Measurements from ENCODE around the gene SLC10A1.
A peak's percentile ranks its signal among the peaks of the same experiment; 100 is the strongest.
"Not testable (repeated sequence)": the region's sequence is repeated elsewhere in the genome, so short reads cannot be mapped to it uniquely, and the experiment has no call there.

Gene SLC10A1

DNA sequence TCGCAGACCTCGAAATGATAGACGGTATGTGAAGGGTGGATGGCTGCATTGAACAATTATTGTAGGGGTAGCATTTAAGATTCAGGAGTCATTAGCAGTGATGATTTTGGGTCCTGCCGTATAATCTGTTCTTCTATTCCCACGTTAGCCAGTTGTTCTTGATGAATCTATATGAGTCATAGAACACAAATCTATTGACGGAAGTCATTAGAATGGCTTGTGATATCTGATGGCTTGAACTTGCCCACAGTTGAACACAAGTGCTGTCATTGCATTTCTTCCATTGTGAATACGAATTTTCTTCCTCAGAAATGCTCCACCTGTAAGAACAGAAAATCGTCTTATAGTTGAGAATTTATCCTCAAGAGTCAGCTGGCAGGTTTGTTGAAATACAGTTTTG is 28.2 kb downstream of the SLC10A1 start:
- no peak for DNase-seq

DNA sequence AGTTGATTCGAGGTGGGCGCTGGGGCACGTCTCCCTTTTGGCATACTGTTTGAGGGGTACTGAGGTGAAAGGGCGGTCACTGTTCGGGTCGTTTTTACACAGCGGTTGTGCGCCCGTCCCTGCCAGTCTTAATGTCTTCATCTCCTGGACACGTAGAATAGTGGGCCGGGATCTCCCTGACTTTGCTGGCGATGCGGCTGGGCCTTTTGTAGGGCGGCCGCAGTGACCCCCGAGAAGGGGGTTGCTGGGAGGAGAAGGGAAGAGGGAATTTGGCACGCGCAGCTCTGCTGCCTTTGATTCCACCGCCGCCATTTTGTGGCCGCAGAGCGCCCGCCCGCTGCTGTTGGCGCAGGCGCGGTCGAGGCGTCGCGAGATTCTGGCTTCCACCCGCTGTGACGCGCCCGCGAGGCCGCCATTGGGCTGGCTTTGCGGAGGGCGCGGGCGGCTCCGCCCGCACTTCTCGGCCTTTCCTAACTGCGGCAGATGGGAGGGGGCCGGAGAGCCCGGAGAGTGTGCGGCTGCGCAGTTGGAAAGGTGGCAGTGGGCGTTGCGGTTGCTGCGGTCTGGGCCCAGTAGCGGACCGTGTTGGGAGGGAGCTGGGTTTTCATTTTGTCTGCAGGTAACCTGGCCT is 29.6 kb downstream of the SLC10A1 start:
- DNase-seq: peak; percentile 92

DNA sequence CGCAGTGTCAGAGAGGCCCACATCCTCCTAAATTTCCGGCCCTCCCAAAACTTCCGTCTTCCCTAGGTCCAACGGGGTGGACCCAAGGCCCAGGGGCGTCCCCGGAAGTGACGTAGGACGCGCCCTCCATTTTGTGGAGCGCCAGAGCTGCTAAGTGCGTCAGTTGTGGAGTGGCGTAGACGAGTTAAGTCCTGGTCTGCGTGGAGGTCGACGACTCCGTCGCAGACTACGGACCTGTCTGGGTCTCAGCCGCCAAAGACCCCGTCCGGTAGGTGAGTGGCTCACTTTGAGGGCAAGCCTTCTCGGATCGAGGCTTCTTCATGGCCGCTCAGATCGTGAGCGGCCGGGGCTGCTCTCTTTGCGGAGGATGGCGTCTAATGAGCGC is 30.1 kb downstream of the SLC10A1 start, which contains the start of gene SRSF5:
Gene SRSF5 (plus strand): TSS at position 159 of the 385 bp plus-strand sequence. CDS start 1,015 bp downstream, outside the sequence.
- peak; percentile 97 for DNase-seq

DNA sequence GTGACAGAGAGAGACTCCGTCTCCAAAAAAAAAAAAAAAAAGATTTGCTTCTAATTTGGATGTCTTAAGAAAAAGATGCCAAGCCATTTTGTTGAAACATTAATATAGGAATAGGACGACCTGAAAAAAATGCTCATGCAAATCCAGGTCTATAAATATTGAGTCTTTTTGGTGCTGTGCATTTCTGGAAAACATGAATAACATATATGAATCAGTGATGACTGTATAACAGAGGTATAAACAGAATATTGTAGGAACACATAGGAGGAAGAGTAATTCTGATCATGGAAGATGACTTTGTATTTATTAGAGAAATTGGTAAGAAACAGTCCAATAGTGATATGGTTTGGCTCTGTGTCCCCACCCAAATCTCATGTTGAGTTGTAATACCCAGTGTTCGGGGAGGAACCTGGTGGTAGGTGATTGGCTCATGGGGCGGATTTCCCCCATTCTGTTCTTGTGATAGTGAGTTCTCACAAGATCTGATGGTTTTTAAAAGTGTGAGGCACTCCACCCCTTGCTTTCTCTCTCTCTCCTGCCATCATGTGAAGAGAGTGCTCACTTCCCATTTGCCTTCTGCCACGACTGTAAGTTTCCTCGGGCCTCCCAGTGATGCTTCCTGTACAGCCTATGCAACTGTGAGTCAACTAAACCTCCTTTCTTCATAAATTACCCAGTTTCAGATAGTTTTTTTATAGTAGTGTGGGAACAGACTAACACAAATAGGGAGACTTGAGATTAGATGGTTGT is 33.1 kb downstream of the SLC10A1 start:
- no peak for DNase-seq

DNA sequence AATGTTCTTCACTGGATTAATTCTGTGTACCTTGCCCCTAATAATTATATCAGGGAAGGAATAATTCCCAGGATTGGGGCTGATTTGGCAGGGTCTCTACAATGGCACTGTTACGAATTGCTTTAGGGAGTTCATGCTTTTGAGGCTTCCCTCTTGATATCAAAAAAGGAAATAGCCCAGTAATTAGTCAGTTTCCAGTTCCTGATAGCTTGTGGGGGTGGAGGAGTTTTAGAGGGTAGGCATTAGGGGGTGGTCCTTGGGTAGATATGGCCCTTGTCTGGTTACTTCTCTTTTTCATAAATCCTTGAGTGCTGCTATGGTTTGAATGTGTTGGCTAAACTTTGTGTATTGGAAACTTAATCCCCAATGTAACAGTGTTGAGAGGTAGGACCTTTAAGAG is 36.2 kb downstream of the SLC10A1 start:
- peak; percentile 33 for DNase-seq

DNA sequence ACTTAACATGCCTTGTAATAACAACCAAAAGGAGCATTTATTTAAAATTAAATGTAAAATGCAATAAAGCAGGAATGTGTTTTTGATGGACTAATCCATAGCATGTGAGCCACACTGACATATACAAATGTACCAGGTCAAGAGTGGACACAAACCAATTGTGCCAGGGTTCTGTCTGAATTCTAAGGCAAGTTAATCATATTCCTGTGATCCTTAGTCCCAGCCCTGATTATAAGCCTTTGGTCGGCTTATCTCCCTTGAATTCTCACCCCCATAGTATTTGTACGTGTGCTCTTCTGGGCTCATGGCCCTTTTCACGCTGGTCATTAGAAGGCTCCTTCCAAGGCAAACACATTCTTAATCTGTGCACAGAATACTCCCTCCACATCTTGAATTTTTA is 40.7 kb downstream of the SLC10A1 start:
- DNase-seq: no peak

DNA sequence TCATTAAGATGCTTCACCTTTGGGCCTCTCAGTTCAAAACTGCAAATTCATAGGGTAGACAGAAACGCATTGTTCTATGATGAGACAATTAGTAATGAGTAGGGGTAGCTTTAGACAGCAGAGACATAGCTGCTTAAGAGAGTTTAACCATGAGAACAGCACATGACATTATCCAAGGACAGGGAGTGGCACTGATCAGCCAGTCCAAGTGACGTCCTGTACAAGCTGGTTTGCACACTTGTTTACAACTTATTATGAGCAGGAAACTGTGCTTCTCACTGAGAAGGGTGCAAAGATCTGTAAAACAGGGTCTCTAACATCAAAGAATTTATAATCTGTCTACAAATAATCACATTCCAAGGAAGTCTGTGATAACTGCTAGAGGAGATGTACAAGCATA is 41.3 kb downstream of the SLC10A1 start:
- DNase-seq: no peak

DNA sequence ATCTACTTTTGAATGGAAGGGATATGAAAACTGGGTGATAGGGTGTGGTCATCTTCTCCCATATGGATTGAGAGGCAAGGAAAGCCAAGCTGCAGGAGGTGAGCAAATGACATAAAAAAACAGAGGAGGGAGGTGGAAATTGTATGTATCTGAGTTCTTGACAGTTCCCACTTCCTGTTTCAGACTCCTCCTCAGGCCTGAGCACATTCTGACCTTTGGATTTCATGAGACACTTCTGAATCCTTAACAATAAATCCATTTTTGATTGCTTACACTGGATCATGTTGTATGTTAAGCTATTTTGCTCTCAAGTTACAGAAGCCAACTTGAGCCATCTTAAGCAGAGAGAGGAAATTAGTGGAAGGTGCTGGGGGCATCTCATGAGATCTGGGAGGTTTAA is 41.7 kb downstream of the SLC10A1 start:
- no peak for DNase-seq

DNA sequence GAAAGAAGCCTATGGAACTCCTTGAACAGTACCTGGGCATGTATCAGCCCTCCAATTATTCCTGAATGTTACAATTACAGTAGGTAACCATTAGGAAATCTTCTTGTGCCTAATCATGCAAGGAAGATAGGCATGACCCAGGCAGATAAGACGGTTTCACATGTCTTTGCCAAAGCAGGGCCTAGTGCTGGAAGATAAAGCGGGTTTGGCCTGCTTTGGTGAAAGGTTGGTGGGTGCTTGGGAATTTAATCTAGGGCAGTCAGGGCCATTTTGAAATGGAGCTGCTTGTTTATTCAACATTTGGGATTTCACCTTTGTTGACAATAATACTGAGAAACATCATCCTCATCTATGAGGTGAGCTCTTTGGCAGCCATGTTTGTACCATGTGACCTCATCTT is 42.6 kb downstream of the SLC10A1 start:
- no peak for DNase-seq

DNA sequence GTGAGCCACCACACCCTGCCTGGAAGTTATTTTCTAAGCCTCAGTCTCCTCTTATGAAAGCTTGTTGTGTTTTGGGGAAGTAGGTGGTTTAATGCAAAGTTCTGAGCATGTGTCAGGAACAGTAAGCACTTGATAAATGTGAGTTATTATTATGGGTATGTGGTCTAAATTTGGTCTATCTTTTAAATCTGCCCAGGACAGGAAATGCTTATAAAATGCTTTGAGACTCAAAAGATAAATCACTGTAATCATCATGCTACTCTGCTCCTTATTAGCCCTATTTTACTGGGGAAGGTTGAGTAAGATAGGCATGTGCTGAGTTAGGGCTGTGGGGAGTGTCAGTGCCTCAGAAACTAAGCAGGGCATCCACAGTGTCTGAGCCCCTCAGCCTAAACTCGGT is 43.2 kb downstream of the SLC10A1 start:
- no peak for DNase-seq

DNA sequence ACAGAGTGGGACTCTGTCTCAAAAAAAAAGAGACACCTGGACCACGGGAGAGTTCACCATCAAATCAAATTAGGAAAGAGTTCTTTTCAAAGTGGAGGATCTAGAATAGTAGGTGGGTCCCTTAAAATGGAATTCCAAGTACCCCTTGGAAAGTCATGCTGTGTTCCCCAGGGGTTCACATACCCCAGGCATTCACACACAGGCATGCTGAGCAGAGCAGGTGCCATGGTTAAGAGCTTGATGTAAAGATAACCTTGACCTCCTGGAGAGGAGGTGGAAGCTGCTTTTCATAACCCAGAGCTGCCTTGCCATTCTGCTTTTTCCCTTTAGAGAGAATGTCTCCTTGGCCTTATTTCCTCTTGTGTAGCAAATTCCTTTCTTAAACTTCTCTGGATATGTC is 44.3 kb downstream of the SLC10A1 start:
- DNase-seq: no peak

DNA sequence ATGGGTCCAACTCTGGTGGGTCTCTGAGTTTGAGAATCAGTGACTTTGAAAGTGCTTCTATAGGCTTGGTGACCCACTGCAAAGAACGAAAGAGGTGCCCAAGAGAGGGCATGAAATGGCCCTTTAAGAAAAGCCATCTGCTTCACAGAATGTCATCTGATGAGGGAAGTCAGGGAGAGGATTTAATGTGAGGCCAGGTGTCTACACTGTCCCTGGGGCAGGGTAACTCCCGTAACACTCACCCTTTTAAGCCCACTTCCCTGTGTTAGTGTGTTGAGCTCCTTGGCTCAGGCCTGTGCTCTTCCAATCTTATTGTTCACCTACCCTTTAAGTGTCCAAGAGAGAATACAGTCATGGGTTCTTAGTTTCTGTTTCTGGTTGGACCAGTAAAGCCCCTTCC is 46.5 kb downstream of the SLC10A1 start:
- no peak for DNase-seq

DNA sequence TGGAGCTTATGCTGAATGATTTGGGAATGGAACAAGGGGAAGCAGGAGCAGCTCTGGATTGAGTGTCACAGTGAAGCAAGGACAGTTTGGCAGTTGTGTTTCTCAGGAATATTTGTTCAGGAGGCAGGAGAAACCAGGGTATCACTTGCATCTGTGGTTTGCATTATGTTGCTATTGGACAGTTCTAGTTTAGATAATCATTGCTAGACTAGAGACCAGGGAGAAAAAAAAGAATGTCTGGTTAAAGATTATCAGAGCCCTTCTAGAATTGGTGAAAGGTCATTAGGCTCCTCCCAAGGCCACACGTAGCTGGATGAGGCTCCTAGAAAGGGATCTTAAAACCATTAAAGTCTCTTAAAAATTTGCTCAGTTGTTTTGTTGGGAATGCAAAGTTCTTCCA is 47.1 kb downstream of the SLC10A1 start:
- no peak for DNase-seq

DNA sequence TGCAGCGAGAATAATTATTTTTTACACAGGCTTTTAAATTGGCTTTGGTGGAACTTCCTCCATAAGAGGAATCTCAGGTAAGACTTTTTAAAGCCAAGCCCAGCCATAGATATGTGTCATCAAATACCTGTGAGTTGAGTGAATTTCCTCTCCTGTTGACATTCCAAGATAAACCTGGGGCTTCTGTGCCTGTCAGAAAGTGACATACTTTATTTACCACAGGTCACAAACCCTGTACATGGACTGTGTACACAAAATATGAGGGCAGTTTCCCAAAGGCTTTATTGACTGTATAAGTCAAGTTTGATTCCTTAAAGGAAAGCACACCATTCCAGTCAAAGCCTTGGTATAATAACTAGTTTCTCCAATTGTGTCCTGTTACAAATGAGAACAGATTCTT is 56.0 kb downstream of the SLC10A1 start:
- DNase-seq: no peak

DNA sequence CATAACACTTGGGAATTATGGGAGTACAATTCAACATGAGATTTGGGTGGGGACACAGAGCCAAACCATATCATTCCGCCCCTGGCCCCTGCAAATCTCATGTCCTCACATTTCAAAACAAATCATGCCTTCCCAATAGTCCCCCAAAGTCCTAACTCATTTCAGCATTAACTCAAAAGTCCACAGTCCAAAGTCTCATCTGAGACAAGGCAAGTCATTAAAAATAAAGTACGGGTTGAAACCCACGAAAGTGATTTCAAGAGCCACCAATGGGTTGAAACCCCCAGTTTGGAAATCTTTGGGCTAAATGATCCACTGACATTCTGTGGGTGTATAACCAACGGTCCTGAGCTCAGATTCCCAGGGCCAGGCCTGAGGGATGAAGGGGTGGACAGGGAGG is 60.6 kb downstream of the SLC10A1 start:
- not testable (repeated sequence) for DNase-seq

DNA sequence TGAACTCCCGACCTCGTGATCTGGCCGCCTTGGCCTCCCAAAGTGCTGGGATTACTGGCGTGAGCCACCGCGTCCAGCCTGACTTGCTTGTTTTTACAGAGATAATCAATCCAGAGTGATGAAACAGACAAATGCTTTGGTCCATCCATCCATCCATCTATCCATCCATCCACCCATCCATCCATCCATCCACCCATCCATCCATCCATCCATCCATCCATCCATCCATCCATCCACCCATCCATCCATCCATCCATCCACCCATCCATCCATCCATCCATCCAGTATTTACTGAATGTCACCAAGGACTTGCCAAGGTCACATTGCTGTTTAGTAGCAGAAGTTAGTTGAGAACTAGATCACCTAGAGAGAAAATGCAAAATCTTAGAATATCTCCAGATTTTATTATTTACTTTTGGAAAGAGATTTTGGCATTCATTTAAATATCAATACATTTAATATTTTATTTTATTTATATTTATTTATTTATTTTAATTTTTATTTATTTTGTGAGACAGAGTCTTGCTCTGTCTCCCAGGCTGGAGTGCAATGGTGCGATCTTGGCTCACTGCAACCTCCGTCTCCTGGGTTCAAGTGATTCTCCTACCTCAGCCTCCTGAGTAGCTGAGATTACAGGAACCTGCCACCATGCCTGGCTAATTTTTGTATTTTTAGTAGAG is 65.0 kb downstream of the SLC10A1 start:
- DNase-seq: not testable (repeated sequence)

DNA sequence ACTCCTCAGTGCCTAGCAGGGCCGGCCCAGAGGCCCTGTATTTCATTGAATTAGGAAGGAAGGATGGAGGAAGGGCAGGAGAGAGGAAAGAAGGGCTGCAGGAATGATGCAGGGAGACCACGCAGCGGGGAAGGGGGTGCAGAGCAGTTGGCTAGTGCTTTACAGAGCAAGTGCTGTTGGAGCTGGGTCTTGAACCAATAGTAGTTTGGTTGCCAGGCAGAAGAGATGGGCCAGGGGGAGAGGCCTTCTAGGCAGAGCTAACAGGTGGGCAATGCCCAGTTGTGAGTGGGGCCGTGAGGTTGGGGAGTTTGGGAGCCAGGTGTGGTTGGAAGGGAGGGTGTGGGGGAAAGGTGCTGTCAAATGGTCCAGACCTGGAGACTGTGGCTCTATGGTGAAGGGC is 69.2 kb downstream of the SLC10A1 start:
- DNase-seq: no peak

DNA sequence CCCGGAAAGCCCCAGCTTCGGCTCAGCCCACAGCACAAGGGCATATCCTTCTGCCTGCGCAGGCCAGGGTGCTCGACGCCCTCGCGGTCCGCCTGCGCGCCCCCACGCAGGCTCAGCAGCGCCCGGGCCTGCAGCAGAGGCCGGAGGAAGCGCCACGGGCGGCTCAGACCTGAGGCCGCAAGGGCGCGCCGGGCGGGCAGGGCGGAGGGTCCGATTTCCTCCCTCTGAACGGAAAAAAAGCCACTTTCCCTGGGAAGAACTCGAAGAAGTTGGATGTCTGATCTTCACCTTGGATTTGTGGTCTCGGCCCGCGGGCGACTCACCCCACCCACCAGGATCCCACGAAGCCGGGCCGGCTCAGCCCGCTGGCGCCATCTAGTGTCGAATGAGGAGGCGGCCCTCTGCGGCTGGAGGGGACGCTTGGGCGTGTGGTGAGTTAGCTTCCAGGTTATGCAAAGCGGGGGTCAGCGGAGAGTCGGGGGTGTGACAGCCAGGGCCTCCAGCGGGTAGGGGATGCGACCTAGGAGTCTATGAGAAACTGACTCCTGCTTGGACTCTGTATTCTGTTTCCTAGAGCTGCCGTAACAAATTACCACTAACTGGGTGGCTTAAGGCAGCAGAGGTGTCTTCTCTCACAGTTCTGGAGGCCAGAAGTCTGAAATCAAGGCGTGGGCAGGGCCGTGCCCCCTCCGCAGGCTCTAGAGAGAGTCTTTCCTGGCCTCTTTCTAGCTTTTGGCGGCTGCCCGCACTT is 70.1 kb downstream of the SLC10A1 start:
- DNase-seq: peak; percentile 81

All from OCI-M1 (cell line).